Activated naive CD8-positive, alpha-beta T cell treated with anti-CD3 and anti-CD28 coated beads, Interleukin-2, amount 10 ng/mL, durations not matched to agents 7 days and 5 days (primary cell): ENCODE data around the gene TICRR. TPM values are rescaled to one million over a fixed set of nuclear protein-coding genes. Genes with fewer than 3 reads are reported as not detected.

Experiments
- ATAC-seq: fragments of 150-1000 bp; cut with Tn5 transposase; one replicate; pipeline ENCODE4 v1.10.0; 2021; ENCODE audit warnings: low read depth, moderate library complexity
- POLR2A ChIA-PET: fragments of 350-600 bp; sonication (Branson Sonifier 250); formaldehyde crosslinking; loops from one replicate; lab custom pipeline; 2021; ENCODE audit warnings: antibody characterized with exemption; lab: Charles Lee
- DNase-seq: peaks from one replicate; pipeline ENCODE4 v3.0.0; 2021
- H3K27ac Mint-ChIP-seq: one replicate; pipeline ENCODE4 v1.8.0; 2022; ENCODE audit warnings: mild to moderate bottlenecking, mixed read lengths
- H3K27me3 Mint-ChIP-seq: one replicate; pipeline ENCODE4 v1.8.0; 2022; ENCODE audit warnings: mild to moderate bottlenecking, moderate library complexity, mixed read lengths
- H3K36me3 Mint-ChIP-seq: one replicate; pipeline ENCODE4 v1.8.0; 2021; ENCODE audit warnings: mild to moderate bottlenecking, mixed read lengths
- H3K4me1 Mint-ChIP-seq: one replicate; pipeline ENCODE4 v1.8.0; 2021; ENCODE audit warnings: mixed read lengths
- H3K4me3 Mint-ChIP-seq: one replicate; pipeline ENCODE4 v1.8.0; 2022; ENCODE audit warnings: mild to moderate bottlenecking, moderate library complexity, mixed read lengths
- H3K9me3 Mint-ChIP-seq: one replicate; pipeline ENCODE4 v1.8.0; 2021; ENCODE audit warnings: mixed read lengths
- total RNA-seq, 2 experiments: library from RNA; stranded (reverse); gene quantifications; one replicate each; pipeline ENCODE4 v1.2.3, GENCODE V29; 2021

The TICRR gene
- total RNA-seq, 2 experiments from 2014 or later = 18.6 to 20.6 TPM

DNA sequence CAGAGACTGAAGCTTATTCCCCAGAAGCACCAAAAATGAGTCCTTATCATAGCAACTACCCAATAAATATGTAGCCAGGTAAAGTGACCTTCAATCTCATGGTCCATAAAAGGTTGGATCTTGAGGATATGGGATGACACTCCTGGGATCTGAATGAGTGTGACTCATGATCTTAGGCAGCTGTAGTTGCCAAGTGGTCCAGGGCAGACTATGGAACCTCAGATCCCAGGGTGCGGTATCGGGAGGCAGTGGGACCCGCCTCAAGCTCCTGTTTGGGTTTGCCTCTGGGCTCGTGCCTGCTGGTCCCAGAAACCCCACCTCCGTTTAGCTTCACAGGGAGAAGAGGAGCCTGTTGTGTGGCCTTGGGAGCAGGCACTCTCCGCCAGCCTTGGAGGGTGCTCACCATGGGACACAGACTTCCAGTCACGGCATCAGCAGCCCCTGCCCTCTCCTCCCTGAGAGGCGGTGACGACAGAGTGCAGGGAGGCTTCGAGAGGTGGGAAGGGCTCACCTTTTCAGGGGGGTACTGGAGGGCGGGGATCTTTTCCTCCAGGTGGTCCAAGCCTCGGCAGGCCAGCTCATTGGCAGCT, 95.8 kb downstream of the TICRR start:
- Mint-ChIP-seq H3K9me3 (no peaks in the 10 kb centered on the region), H3K4me3 (no peak overlapping the region), H3K4me1 (peaks cover 6% of the 10 kb centered on the region), H3K27me3 (peaks cover 8% of the 10 kb centered on the region), H3K36me3 (no peaks in the 10 kb centered on the region), H3K27ac (no peak overlapping the region)
- no peak for ATAC-seq
- POLR2A ChIA-PET = no interaction called here
- DNase-seq = no peak

DNA sequence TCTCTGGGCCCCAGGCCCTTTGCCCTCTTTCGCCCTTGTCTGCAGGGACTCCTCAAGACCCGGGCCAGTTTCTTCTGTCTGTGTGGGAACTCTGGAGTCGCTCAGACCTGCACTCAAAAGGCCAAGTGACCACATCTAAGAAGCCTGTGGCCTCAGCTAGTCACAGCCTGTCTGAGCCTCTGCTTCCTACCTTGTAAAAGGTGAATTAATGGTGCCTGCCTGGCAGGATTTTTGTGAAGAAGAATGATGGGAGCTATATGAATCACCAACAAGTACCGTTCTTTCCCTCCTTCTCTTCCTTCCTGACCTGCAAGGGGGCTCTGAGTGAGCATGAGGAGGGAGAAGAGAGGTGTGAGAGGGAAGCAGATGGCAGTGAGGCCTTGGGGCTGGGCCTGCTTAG, 96.4 kb downstream of the TICRR start:
- DNase-seq (no peak), ATAC-seq (no peak)
- Mint-ChIP-seq H3K36me3 (no peaks in the 10 kb centered on the region), H3K4me1 (peaks cover 6% of the 10 kb centered on the region), H3K27ac (no peak overlapping the region), H3K9me3 (no peaks in the 10 kb centered on the region), H3K4me3 (no peak overlapping the region), H3K27me3 (peaks cover 3% of the 10 kb centered on the region)
- POLR2A ChIA-PET = no interaction called here

DNA sequence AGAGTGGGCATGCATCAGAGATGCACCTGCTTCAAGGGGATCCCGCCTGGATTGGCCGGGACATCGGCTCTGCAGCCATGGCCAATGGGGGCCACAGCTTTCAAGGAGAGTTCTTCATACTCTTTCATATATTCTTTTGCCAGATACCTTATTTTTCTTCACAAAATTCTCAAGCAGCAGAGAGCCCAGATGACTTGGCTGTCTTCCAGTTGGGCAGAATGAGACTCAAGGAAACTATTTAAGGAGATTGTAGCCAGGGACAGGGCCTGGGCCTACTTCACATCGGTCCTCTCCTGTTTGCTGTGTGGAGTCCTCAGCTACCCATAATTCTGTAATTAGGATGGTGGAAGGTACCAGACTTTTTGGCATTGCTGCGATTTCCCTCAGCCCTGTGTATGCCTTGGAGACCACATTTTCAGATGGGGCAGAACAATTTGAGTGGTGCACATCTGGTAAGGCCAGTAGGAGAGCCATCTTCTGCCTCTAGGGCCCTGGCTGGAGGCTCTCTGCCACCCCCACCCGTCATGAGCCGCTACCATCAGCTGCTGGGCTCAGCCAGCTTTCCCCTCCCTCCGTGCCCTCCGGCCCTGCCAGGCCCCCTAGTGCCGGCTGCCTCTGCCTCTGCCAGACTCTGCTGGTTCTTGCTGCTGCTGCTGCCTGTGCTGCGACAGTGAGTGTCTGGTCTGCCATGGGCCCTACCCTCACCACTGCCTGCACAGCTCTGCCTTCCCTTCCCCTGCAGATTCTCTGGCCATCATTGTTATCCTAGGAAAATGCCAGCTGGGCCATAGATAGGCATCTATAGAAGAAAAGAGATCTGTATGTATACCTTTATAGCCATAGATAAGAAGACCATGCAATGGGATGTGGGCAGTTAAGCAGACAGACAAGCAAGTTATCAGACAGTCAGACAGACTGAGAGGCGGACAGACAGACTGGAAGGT, 97.2 kb downstream of the TICRR start:
- Mint-ChIP-seq H3K9me3 (no peaks in the 10 kb centered on the region), H3K27me3 (peaks cover 2% of the 10 kb centered on the region), H3K36me3 (no peaks in the 10 kb centered on the region), H3K4me1 (peaks cover 6% of the 10 kb centered on the region), H3K27ac (no peak overlapping the region), H3K4me3 (no peak overlapping the region)
- DNase-seq = no peak
- POLR2A ChIA-PET = no interaction called here
- no peak for ATAC-seq

DNA sequence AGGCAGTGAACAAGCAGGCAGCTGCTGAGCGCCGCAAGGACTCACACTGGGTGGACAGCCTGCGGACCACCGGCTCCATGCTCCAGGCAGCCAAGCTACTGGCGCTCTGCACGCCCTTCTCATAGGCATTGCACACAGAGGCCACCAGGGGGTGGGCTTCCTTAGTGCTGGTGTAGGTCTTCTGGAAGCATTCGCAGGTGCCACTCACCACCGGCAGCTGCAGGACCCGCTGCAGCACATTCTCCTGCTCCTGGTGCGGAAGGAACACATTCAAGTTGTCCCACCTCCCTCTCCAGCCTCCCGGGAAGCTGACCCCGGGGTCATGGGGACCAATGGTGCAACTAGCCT, 97.9 kb downstream of the TICRR start:
- peaks cover 6% of the 10 kb centered on the region for H3K4me1 Mint-ChIP-seq
- POLR2A ChIA-PET = no interaction called here
- H3K9me3 Mint-ChIP-seq = no peaks in the 10 kb centered on the region
- H3K27me3 Mint-ChIP-seq = no peaks in the 10 kb centered on the region
- ATAC-seq (peak; percentile 54), DNase-seq (peak; percentile 48)
- no peak overlapping the region for H3K27ac Mint-ChIP-seq
- no peak overlapping the region for H3K4me3 Mint-ChIP-seq
- H3K36me3 Mint-ChIP-seq = no peaks in the 10 kb centered on the region

DNA sequence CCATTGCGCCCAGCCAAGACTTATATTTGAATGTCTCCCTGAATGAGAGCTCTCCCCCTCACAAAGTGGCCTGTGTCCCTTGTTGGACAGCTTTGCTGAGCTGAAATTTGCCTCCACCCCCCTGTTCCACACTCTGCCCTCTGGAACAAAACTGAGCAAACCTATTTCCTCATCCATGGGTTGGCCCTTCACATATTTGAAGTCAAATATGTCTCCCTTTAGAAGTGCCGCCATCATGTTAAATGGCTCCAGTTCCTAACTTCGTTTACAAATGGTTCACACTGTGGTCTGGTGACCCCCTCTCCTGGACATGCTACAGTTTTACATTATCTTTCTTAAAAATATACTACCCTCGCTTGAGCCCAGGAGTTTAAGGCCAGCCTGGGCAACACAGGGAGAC, 99.3 kb downstream of the TICRR start:
- Mint-ChIP-seq H3K4me3 (no peak overlapping the region), H3K27me3 (peaks cover 3% of the 10 kb centered on the region), H3K27ac (no peak overlapping the region), H3K4me1 (peaks cover 6% of the 10 kb centered on the region), H3K36me3 (no peaks in the 10 kb centered on the region), H3K9me3 (no peaks in the 10 kb centered on the region)
- POLR2A ChIA-PET = interaction anchor here (0.7 kb wide), 1 partner anchor 14 kb away, joined by 4 read pairs; no protein-coding TSS in a partner anchor
- ATAC-seq (no peak), DNase-seq (no peak)

DNA sequence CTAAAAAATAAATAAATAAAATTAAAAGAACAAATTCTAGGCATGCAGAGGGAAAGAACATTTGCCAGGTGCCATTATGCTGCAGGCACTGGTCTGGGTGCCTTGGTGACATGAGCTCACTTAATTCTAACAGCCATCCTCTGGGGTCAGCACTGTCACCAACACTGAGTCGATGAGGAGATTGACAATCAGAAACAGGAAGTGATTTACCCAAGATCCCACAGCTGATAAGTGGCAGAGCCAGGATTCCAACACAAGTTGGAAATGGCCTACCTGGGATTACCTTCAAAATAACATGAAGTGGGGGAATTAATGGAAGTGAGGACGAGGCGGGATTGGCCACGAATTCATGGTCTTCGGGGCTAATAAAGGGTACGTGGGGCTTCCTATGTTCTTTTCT, 100.3 kb downstream of the TICRR start:
- Mint-ChIP-seq H3K27me3 (peaks cover 5% of the 10 kb centered on the region), H3K27ac (no peak overlapping the region), H3K4me1 (peaks cover 6% of the 10 kb centered on the region), H3K4me3 (no peak overlapping the region), H3K36me3 (no peaks in the 10 kb centered on the region), H3K9me3 (no peaks in the 10 kb centered on the region)
- DNase-seq = no peak
- no peak for ATAC-seq
- POLR2A ChIA-PET = no interaction called here

DNA sequence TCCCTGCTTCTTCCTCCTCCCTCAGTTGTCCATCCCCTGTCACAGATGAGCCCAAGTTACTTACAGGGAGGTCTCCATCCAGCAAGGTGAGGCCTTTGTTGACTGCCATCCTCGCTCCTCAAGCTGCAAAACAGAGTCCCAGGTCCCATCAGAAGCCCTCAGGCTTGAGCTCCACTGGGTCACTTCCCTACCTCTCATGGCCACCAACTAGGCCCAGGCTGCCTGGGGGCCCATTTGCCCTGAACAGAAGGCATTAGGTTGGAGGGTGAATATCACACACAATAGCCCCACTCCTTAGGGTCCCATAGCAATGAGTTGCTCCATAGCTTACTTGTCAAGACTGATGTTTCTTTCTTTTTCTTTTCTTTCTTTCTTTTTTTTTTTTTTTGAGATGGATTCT, 102.1 kb downstream of the TICRR start:
- H3K4me3 Mint-ChIP-seq = no peak overlapping the region
- peaks cover 6% of the 10 kb centered on the region for H3K27me3 Mint-ChIP-seq
- H3K4me1 Mint-ChIP-seq = no peaks in the 10 kb centered on the region
- POLR2A ChIA-PET = no interaction called here
- no peak for ATAC-seq
- no peak overlapping the region for H3K27ac Mint-ChIP-seq
- H3K36me3 Mint-ChIP-seq = no peaks in the 10 kb centered on the region
- no peak for DNase-seq
- no peaks in the 10 kb centered on the region for H3K9me3 Mint-ChIP-seq

Other genes starting within 250 kb of the TICRR start
- 100 to 1,000 TPM; 138 to 139 TPM for gene POLG, start 240.6 kb upstream of the TICRR start, total RNA-seq
- gene RHCG, start 78.9 kb upstream of the TICRR start, total RNA-seq = not detected
- gene KIF7, start 80.0 kb downstream of the TICRR start, total RNA-seq = under 1 TPM; 0.14 to 0.20 TPM
- gene PLIN1, start 103.9 kb downstream of the TICRR start, total RNA-seq = under 1 TPM; 0.61 to 0.79 TPM
- 1 to 10 TPM; 3.7 to 3.8 TPM for gene PEX11A, start 115.3 kb downstream of the TICRR start, total RNA-seq
- not detected for gene WDR93, start 115.3 kb downstream of the TICRR start, total RNA-seq
- 1 to 10 TPM; 1.8 to 2.1 TPM for gene MESP1, start 175.8 kb downstream of the TICRR start, total RNA-seq
- not detected for gene MESP2, start 200.9 kb downstream of the TICRR start, total RNA-seq
- gene ANPEP, start 239.4 kb downstream of the TICRR start, total RNA-seq = 1 to 10 TPM; 2.7 to 3.0 TPM